Kidney epithelial cell (primary cell): ENCODE results near the gene KLF7. TPM values are rescaled to one million over a fixed set of nuclear protein-coding genes. Genes with fewer than 3 reads are reported as not detected.
"Not testable (repeated sequence)": the region's sequence is repeated elsewhere in the genome, so short reads cannot be mapped to it uniquely, and the experiment has no call there.

Source experiments
- DNase-seq: peaks from one replicate; pipeline ENCODE4 v3.0.0-alpha.2; 2010; ENCODE audit warnings: low read depth
- H3K27me3 ChIP-seq: 2 replicates; pipeline ENCODE4 v1.6.0; 2011; ENCODE audit warnings: low read length; ENCODE audit not compliant: control insufficient read depth, insufficient read depth
- H3K36me3 ChIP-seq: 2 replicates; pipeline ENCODE4 v1.5.1; 2011; ENCODE audit warnings: low read length; ENCODE audit not compliant: control insufficient read depth, insufficient read depth
- H3K4me3 ChIP-seq: 2 replicates; pipeline ENCODE4 v1.5.1; 2011; ENCODE audit warnings: low read depth, mild to moderate bottlenecking, control low read depth, low read length
- total RNA-seq: library from RNA; depleted of rRNA; stranded (reverse); fragments of >200 nt; gene quantifications from 2 replicates; pipeline ENCODE4 v1.2.3, GENCODE V29; 2015
- TF ChIP-seq, protein P1 (sequence below): IDR thresholded peaks from 2 replicates; pipeline ENCODE4 v1.5.1; 2011; ENCODE audit warnings: mild to moderate bottlenecking, moderate library complexity, low read length, control low read depth, inconsistent platforms; ENCODE audit not compliant: insufficient read depth, poor library complexity, severe bottlenecking

The KLF7 gene
- total RNA-seq, 1 donor from 2014 or later = 58.7 TPM

DNA sequence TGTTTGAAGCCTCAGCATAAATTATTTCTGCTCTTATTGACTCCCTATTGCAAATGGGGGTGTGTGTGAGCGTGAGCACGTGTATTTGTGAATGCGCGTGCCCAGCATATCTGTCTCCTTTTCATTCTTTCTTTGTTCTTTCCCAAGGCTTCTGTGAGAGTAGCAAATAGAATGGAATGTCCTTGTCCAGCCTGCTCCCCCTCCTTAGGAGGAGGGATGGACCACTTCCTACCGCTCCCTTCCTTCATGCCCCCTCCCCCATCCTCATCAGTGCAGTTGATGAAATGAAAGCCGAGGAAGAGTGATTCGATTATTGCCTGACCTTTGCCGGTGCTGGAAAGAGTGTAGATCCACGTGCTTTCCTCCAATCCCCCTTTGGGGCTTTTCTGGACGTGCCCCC lies 124.5 kb downstream of the KLF7 start:
- DNase-seq = no peak
- Histone ChIP-seq H3K36me3 (no peaks in the 10 kb centered on the region), H3K27me3 (no peaks in the 10 kb centered on the region), H3K4me3 (no peak overlapping the region)
- TF ChIP-seq, protein P1, sequence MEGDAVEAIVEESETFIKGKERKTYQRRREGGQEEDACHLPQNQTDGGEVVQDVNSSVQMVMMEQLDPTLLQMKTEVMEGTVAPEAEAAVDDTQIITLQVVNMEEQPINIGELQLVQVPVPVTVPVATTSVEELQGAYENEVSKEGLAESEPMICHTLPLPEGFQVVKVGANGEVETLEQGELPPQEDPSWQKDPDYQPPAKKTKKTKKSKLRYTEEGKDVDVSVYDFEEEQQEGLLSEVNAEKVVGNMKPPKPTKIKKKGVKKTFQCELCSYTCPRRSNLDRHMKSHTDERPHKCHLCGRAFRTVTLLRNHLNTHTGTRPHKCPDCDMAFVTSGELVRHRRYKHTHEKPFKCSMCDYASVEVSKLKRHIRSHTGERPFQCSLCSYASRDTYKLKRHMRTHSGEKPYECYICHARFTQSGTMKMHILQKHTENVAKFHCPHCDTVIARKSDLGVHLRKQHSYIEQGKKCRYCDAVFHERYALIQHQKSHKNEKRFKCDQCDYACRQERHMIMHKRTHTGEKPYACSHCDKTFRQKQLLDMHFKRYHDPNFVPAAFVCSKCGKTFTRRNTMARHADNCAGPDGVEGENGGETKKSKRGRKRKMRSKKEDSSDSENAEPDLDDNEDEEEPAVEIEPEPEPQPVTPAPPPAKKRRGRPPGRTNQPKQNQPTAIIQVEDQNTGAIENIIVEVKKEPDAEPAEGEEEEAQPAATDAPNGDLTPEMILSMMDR = no peak

DNA sequence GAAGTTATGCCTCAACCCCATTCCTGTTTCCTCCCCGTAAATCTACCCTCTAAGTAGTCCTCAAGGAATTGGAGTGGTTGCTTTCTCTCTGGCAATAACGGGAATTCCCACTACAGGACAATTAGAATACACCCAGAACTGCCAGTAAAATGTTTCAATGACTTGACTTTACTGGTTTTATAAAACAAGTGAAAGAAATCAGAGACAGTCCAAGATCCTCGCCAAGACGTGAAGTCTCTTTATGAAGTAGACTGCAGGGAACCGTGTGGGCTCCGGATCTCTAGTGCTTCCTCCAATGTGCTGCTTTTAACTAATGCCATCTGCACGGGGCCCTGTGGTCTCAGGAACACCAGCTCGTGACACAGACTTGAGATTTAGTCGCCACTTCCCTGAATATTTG lies 125.1 kb downstream of the KLF7 start:
- DNase-seq = no peak
- TF ChIP-seq, protein P1 = no peak
- no peaks in the 10 kb centered on the region for H3K36me3 ChIP-seq

DNA sequence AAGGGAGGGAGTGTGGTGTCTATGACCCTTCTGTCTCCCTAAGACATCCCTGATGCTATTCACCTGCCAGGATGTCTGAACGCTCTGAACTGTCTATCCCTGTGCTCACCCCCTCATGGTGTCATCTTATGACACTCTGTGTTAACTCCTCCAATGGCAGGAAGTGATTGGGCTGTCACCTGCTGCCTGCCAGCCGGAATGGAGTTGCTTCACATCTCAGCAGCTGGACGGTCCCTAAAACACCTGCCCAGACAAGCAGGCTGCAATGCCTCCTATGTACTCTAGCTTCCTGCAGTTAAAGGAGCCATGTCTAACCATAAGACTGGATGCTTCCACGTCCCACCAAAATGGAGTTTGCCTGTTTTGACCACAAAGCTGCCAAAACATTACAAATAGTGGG lies 126.5 kb downstream of the KLF7 start:
- no peak overlapping the region for H3K4me3 ChIP-seq
- H3K27me3 ChIP-seq = no peaks in the 10 kb centered on the region
- no peak for DNase-seq
- H3K36me3 ChIP-seq = no peaks in the 10 kb centered on the region
- TF ChIP-seq, protein P1 = no peak

More for the DNA sequence above, 125.1 kb downstream of the KLF7 start:
- no peaks in the 10 kb centered on the region for H3K27me3 ChIP-seq
- H3K4me3 ChIP-seq = no peak overlapping the region

DNA sequence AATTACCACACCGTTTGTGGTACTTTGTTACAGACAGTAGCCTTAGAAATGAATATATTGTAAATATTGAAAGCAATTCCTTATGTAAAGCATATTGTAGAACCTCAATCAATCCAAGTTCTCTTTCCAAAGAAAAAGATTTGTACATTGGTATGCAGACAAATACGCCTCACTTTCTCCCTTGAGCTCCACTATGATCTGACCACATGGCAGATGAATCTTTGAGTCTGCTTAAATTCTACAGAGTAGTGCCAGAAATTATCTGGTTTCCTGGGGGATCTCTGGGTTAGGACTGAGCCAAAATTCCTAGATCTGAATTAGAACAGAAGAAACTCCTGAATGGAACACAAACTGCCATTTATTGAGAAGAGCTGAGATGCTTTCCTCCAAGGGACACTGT lies 127.4 kb downstream of the KLF7 start:
- Histone ChIP-seq H3K36me3 (no peaks in the 10 kb centered on the region), H3K4me3 (no peak overlapping the region), H3K27me3 (no peaks in the 10 kb centered on the region)
- TF ChIP-seq, protein P1 = no peak
- DNase-seq = no peak

DNA sequence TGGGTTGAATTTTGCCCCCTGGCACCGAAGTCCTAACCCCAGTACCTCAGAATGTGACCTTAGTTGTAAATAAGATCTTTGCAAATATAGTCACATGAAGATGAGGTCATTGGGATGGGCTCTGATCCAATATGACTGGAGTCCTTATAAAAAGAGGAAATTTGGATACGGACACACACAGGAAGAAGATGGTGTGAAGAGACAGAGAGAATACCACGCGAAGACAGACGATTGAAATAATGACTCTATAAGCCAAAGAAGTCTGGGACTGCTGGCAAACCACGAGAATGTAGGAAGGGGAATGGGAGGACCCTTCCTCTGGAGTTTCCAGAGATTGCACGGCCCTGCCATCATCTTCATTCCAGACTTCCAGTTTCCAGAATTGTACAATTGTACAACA lies 127.9 kb downstream of the KLF7 start:
- TF ChIP-seq, protein P1 = no peak
- Histone ChIP-seq H3K27me3 (no peaks in the 10 kb centered on the region), H3K4me3 (no peak overlapping the region), H3K36me3 (no peaks in the 10 kb centered on the region)
- DNase-seq = no peak

DNA sequence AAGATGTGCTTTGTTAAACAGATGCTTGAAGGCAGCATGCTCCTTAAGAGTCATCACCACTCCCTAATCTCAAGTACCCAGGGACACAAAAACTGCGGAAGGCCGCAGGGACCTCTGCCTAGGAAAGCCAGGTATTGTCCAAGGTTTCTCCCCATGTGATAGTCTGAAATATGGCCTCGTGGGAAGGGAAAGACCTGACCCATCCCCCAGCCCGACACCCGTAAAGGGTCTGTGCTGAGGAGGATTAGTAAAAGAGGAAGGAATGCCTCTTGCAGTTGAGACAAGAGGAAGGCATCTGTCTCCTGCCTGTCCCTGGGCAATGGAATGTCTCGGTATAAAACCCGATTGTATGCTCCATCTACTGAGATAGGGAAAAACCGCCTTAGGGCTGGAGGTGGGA lies 128.7 kb downstream of the KLF7 start:
- H3K4me3 ChIP-seq, H3K27me3 ChIP-seq, DNase-seq, H3K36me3 ChIP-seq: not testable (repeated sequence)
